Activated T-helper 1 cell treated with anti-CD3 and anti-CD28 coated beads, Interleukin-12 subunit alpha, Interleukin-12 subunit beta, Interleukin-2, Interleukin-4 antibody, amounts not matched to agents 30 ng/mL and 10 ng/mL and 1 ng/mL, durations not matched to agents 14 hours and 24 hours and 36 hours (primary cell): ENCODE results near the gene KHDRBS1. TPM values are rescaled to one million over a fixed set of nuclear protein-coding genes. Genes with fewer than 3 reads are reported as not detected.
A peak's percentile ranks its signal among the peaks of the same experiment; 100 is the strongest.
"Not testable (repeated sequence)": the region's sequence is repeated elsewhere in the genome, so short reads cannot be mapped to it uniquely, and the experiment has no call there.

Source experiments
- DNase-seq: peaks from one replicate; pipeline ENCODE4 v3.0.0; 2021; ENCODE audit warnings: low spot score
- H3K27ac Mint-ChIP-seq: one replicate; pipeline ENCODE4 v1.8.0; 2021; ENCODE audit warnings: mild to moderate bottlenecking, mixed read lengths
- H3K27me3 Mint-ChIP-seq: one replicate; pipeline ENCODE4 v1.8.0; 2022; ENCODE audit warnings: mild to moderate bottlenecking, moderate library complexity, mixed read lengths; ENCODE audit not compliant: insufficient read depth
- H3K36me3 Mint-ChIP-seq: one replicate; pipeline ENCODE4 v1.8.0; 2021; ENCODE audit warnings: low read depth, mixed read lengths
- H3K4me1 Mint-ChIP-seq: one replicate; pipeline ENCODE4 v1.8.0; 2021; ENCODE audit warnings: low read depth, mixed read lengths
- H3K4me3 Mint-ChIP-seq: one replicate; pipeline ENCODE4 v1.8.0; 2021; ENCODE audit warnings: mild to moderate bottlenecking, moderate library complexity, mixed read lengths
- H3K9me3 Mint-ChIP-seq: one replicate; pipeline ENCODE4 v1.8.0; 2021; ENCODE audit warnings: mixed read lengths
- intact Hi-C: fragments of 100-400 bp; cut with micrococcal nuclease; formaldehyde crosslinking; loops from one replicate; pipeline ENCODE4 v1.15.1; 2024
- total RNA-seq: library from RNA; stranded (reverse); gene quantifications from 2 replicates; pipeline ENCODE4 v1.2.3, GENCODE V29; 2022

The KHDRBS1 gene
- total RNA-seq, 1 donor from 2014 or later, result 156 TPM

- Mint-ChIP-seq H3K9me3 (no peaks in the 10 kb centered on the region), H3K4me1 (peaks cover 6% of the 10 kb centered on the region), H3K36me3 (peaks cover 42% of the 10 kb centered on the region), H3K4me3 (no peak overlapping the region), H3K27me3 (no peaks in the 10 kb centered on the region), H3K27ac (no peak overlapping the region)
- intact Hi-C loops, result no loop called here
- no peak for DNase-seq
These were observed 39.2 kb downstream of the KHDRBS1 start for GRCh38 chr1:32052887-32053286.

GRCh38 chr1:32055416-32055815 lies 41.7 kb downstream of the KHDRBS1 start:
- H3K9me3 Mint-ChIP-seq, result no peaks in the 10 kb centered on the region
- H3K4me1 Mint-ChIP-seq, result no peaks in the 10 kb centered on the region

GRCh38 chr1:32056598-32056997 lies 42.9 kb downstream of the KHDRBS1 start:
- H3K4me3 Mint-ChIP-seq, result no peak overlapping the region
- no peaks in the 10 kb centered on the region for H3K27me3 Mint-ChIP-seq
- no peaks in the 10 kb centered on the region for H3K4me1 Mint-ChIP-seq
- H3K27ac Mint-ChIP-seq, result no peak overlapping the region
- DNase-seq, result no peak
- no peaks in the 10 kb centered on the region for H3K9me3 Mint-ChIP-seq
- intact Hi-C loops, result no loop called here
- peaks cover 46% of the 10 kb centered on the region for H3K36me3 Mint-ChIP-seq

More at GRCh38 chr1:32055416-32055815, 41.7 kb downstream of the KHDRBS1 start:
- DNase-seq, result no peak
- no peaks in the 10 kb centered on the region for H3K27me3 Mint-ChIP-seq
- H3K27ac Mint-ChIP-seq, result no peak overlapping the region
- peaks cover 43% of the 10 kb centered on the region for H3K36me3 Mint-ChIP-seq
- no peak overlapping the region for H3K4me3 Mint-ChIP-seq
- intact Hi-C loops, result no loop called here

GRCh38 chr1:32060914-32061313 lies 47.2 kb downstream of the KHDRBS1 start:
- intact Hi-C loops, result no loop called here
- DNase-seq, result no peak
- Mint-ChIP-seq H3K36me3 (peaks cover 29% of the 10 kb centered on the region), H3K4me1 (no peaks in the 10 kb centered on the region), H3K27me3 (no peaks in the 10 kb centered on the region), H3K9me3 (no peaks in the 10 kb centered on the region), H3K4me3 (no peak overlapping the region), H3K27ac (no peak overlapping the region)

GRCh38 chr1:32062867-32063230 lies 49.2 kb downstream of the KHDRBS1 start:
- Mint-ChIP-seq H3K4me1 (peaks cover 11% of the 10 kb centered on the region), H3K27ac (no peak overlapping the region), H3K4me3 (no peak overlapping the region), H3K27me3 (no peaks in the 10 kb centered on the region), H3K36me3 (peaks cover 24% of the 10 kb centered on the region), H3K9me3 (no peaks in the 10 kb centered on the region)
- DNase-seq, result no peak
- intact Hi-C loops, result no loop called here

GRCh38 chr1:32063261-32063681 lies 49.6 kb downstream of the KHDRBS1 start:
- Mint-ChIP-seq H3K27me3 (no peaks in the 10 kb centered on the region), H3K4me3 (no peak overlapping the region), H3K4me1 (peaks cover 11% of the 10 kb centered on the region), H3K27ac (peak overlapping the region; percentile 3), H3K36me3 (peaks cover 23% of the 10 kb centered on the region), H3K9me3 (no peaks in the 10 kb centered on the region)
- DNase-seq, result no peak
- intact Hi-C loops, result no loop called here

GRCh38 chr1:32065613-32066488 lies 52.2 kb downstream of the KHDRBS1 start:
- H3K4me3 Mint-ChIP-seq, H3K36me3 Mint-ChIP-seq, intact Hi-C loops, H3K27ac Mint-ChIP-seq, H3K27me3 Mint-ChIP-seq, H3K9me3 Mint-ChIP-seq, DNase-seq: not testable (repeated sequence)
- H3K4me1 Mint-ChIP-seq, result peaks cover 11% of the 10 kb centered on the region

GRCh38 chr1:32066489-32066873 lies 52.8 kb downstream of the KHDRBS1 start:
- H3K27ac Mint-ChIP-seq, result no peak overlapping the region
- DNase-seq, result no peak
- no peak overlapping the region for H3K4me3 Mint-ChIP-seq
- intact Hi-C loops, result no loop called here
- no peaks in the 10 kb centered on the region for H3K9me3 Mint-ChIP-seq
- no peaks in the 10 kb centered on the region for H3K27me3 Mint-ChIP-seq
- H3K36me3 Mint-ChIP-seq, result peaks cover 4% of the 10 kb centered on the region
- H3K4me1 Mint-ChIP-seq, result peaks cover 11% of the 10 kb centered on the region

GRCh38 chr1:32068957-32069588 lies 55.4 kb downstream of the KHDRBS1 start:
- H3K4me1 Mint-ChIP-seq, result peaks cover 31% of the 10 kb centered on the region
- intact Hi-C loops, result no loop called here
- no peaks in the 10 kb centered on the region for H3K27me3 Mint-ChIP-seq
- no peak for DNase-seq
- H3K4me3 Mint-ChIP-seq, result no peak overlapping the region
- no peaks in the 10 kb centered on the region for H3K36me3 Mint-ChIP-seq
- H3K27ac Mint-ChIP-seq, result no peak overlapping the region
- H3K9me3 Mint-ChIP-seq, result no peaks in the 10 kb centered on the region

- intact Hi-C loops, result loop anchor here (1.0 to 5.0 kb wide), 12 partner anchors 57 to 745 kb away; partner anchors contain the start of genes BSDC1, HDAC1, MARCKSL1 and PTP4A2
- Mint-ChIP-seq H3K27ac (peak overlapping the region; percentile 95), H3K27me3 (no peaks in the 10 kb centered on the region), H3K4me3 (peak overlapping the region; percentile 92), H3K36me3 (peaks cover 5% of the 10 kb centered on the region), H3K9me3 (no peaks in the 10 kb centered on the region), H3K4me1 (peaks cover 38% of the 10 kb centered on the region)
- DNase-seq, result no peak
These were observed 58.3 kb downstream of the KHDRBS1 start for GRCh38 chr1:32071758-32072621.

GRCh38 chr1:32072622-32073298 lies 59.1 kb downstream of the KHDRBS1 start, which contains the start of gene TMEM39B:
Gene TMEM39B (plus strand): TSS chr1:32072939. CDS start chr1:32073048, 109 bp downstream.
- H3K27ac Mint-ChIP-seq, result peak within 1 kb of the TSS; percentile 95
- peak; percentile 93 for DNase-seq
- H3K27me3 Mint-ChIP-seq, result no peaks in the 10 kb centered on the region
- no peaks in the 10 kb centered on the region for H3K9me3 Mint-ChIP-seq
- H3K36me3 Mint-ChIP-seq, result peaks cover 13% of the 10 kb centered on the region
- peak within 1 kb of the TSS; percentile 92 for H3K4me3 Mint-ChIP-seq
- H3K4me1 Mint-ChIP-seq, result peaks cover 45% of the 10 kb centered on the region
- intact Hi-C loops, result loop anchor here (1.0 to 5.0 kb wide), 16 partner anchors 36 to 744 kb away; partner anchors contain the start of genes BSDC1, EIF3I, HDAC1 and KPNA6
